Prostate gland (tissue), 2 donors: ENCODE results near the gene LAMA2.

Experiments used
- POLR2AphosphoS5 ChIP-seq: sonication (generic); formaldehyde crosslinking; IDR thresholded peaks from one replicate; pipeline ENCODE4 v1.6.1; 2017; ENCODE audit warnings: antibody characterized with exemption
- TF ChIP-seq, protein P1 (sequence below), 4 experiments: fragments of 200-600 bp in 2 of 4; fragments of 450-650 bp in 2 of 4; sonication (generic) in 2 of 4; IDR thresholded peaks; 1 replicate in 3 of 4; 2 replicates in 1 of 4; pipeline ENCODE4 v1.5.1; 2016 to 2019; ENCODE audit warnings: antibody characterized with exemption in 4 of 4, mild to moderate bottlenecking in 2 of 4, moderate library complexity in 2 of 4

DNA sequence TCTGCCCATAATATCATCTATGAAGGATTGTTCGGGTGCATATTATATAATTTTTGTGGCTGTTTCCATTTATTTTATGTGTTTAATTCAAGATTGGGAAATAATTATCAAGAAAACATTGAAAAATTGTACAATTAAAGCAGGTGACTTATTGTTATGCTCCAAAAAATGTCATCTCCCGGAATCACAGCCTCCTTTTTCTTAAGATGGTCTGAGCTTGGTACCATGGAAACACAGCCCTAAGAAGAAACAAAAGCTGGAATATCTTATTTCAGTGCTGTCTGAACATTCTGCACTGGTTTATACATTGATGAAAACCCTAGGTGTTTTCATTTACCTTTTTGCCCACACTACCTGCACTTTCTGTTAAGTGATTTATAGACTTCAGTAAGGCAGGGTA, 459.9 kb downstream of the LAMA2 start:
- TF ChIP-seq, protein P1, sequence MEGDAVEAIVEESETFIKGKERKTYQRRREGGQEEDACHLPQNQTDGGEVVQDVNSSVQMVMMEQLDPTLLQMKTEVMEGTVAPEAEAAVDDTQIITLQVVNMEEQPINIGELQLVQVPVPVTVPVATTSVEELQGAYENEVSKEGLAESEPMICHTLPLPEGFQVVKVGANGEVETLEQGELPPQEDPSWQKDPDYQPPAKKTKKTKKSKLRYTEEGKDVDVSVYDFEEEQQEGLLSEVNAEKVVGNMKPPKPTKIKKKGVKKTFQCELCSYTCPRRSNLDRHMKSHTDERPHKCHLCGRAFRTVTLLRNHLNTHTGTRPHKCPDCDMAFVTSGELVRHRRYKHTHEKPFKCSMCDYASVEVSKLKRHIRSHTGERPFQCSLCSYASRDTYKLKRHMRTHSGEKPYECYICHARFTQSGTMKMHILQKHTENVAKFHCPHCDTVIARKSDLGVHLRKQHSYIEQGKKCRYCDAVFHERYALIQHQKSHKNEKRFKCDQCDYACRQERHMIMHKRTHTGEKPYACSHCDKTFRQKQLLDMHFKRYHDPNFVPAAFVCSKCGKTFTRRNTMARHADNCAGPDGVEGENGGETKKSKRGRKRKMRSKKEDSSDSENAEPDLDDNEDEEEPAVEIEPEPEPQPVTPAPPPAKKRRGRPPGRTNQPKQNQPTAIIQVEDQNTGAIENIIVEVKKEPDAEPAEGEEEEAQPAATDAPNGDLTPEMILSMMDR (IDR thresholded peaks at IDR 0.05) = no peak
- no peak for TF ChIP-seq POLR2AphosphoS5
